Measurements from ENCODE around the gene SLC43A2. TPM values are rescaled to one million over a fixed set of nuclear protein-coding genes. Genes with fewer than 3 reads are reported as not detected.

Gene SLC43A2
- total RNA-seq, 1 experiment from 2014 or later, result 12.9 TPM

DNA sequence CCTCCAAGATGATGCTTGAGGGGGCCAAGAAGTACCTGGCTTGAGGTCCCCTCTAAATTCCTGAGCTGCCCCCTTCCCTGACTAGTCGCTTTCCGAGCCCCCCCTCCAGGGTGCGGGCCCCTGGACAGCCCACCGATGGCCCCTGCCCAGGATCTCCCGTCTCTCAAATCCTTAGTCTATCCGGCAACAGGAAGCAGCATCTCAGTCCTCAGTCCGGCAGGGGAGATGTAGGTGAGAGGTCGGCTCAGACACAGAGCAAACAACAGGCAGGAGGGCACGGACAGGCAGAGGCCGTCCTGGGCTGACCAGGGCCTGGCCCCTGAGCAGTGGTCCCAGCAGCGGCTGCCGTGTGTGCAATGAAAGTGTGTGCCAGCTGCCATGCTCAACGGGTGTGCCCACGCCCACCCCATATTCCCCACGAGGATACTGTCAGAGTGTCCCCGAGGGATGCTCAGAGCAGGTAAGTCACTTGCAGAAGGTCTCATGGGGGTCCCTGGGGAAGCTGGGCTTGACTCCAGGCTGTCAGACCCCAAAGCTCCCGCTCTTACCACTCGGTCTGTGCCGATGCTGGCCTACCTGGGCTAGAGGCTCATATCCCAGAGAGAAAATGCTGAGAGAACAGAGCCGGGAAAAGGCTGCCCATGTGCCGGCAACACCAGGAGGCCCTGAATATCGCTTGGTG is 7.2 kb downstream of the SLC43A2 start:
- Histone ChIP-seq H2AFZ (ENCODE audit: low read length) (no peak overlapping the region), H4K91ac (ENCODE audit: insufficient read length, low read depth, low read length) (no peak overlapping the region), H3K79me2 (ENCODE audit: insufficient read depth, low read length) (no peaks in the 10 kb centered on the region; the same call in 1 of the 2 replicates), H3K27me3 (ENCODE audit: insufficient read depth, low read length) (no peaks in the 10 kb centered on the region), H3K79me1 (ENCODE audit: insufficient read depth, low read depth, low read length, poor library complexity, severe bottlenecking) (no peaks in the 10 kb centered on the region), H2BK5ac (ENCODE audit: insufficient read length, low read length) (no peak overlapping the region), H2BK20ac (ENCODE audit: low read depth, low read length, poor library complexity, severe bottlenecking) (no peak overlapping the region), H3K4me1 (ENCODE audit: insufficient read depth, low read length) (no peaks in the 10 kb centered on the region; the same call in 1 of the 2 replicates), H4K20me1 (ENCODE audit: control insufficient read depth, insufficient read depth, insufficient read length) (no peaks in the 10 kb centered on the region), H3K18ac (ENCODE audit: insufficient read length, low read depth, low read length) (no peak overlapping the region), H3K9me3 (ENCODE audit: control insufficient read depth, low read depth, low read length) (no peaks in the 10 kb centered on the region), H3K4ac (ENCODE audit: low read depth, low read length) (no peak overlapping the region), H2AK5ac (ENCODE audit: insufficient read length, low read length) (no peak overlapping the region), H3K27ac (ENCODE audit: insufficient read length, low read depth, low read length) (no peak overlapping the region), H3K23ac (ENCODE audit: insufficient read length, low read depth, low read length) (no peak overlapping the region), H3K14ac (ENCODE audit: insufficient read depth, low read length) (no peak overlapping the region), H3T11ph (ENCODE audit: low read length) (no peak overlapping the region), H3K56ac (ENCODE audit: insufficient read length, low read depth, low read length) (no peak overlapping the region), H4K8ac (replicated peaks; ENCODE audit: insufficient read length, low read depth, low read length) (no peak overlapping the region), H4K5ac (ENCODE audit: insufficient read length, low read depth, low read length) (no peak overlapping the region), H3K23me2 (ENCODE audit: insufficient read length, low read depth, low read length, poor library complexity, severe bottlenecking) (no peaks in the 10 kb centered on the region), H2BK12ac (ENCODE audit: insufficient read length, low read depth, low read length) (no peak overlapping the region), H2BK120ac (ENCODE audit: low read depth, low read length, poor library complexity, severe bottlenecking) (no peak overlapping the region), H2BK15ac (ENCODE audit: low read depth, low read length) (no peak overlapping the region), H3K9ac (ENCODE audit: extremely low read depth, insufficient read length, low read length) (no peak overlapping the region), H3K4me2 (ENCODE audit: insufficient read depth, insufficient read length, low read length) (no peak overlapping the region)
- H3K36me3 Mint-ChIP-seq (ENCODE audit: insufficient read depth in 1 of 3, low read depth in 3 of 3), result peaks cover 0 to 5% (median 5%) of the 10 kb centered on the region in 3 experiments; a peak in 5 of 7 replicates
- peak overlapping the region in 2 of 3 experiments; percentile 66 to 93; a peak in 2 of 7 replicates for H3K27ac Mint-ChIP-seq
- no peaks in the 10 kb centered on the region for H3K9me3 Mint-ChIP-seq
- TF ChIP-seq, protein P1, sequence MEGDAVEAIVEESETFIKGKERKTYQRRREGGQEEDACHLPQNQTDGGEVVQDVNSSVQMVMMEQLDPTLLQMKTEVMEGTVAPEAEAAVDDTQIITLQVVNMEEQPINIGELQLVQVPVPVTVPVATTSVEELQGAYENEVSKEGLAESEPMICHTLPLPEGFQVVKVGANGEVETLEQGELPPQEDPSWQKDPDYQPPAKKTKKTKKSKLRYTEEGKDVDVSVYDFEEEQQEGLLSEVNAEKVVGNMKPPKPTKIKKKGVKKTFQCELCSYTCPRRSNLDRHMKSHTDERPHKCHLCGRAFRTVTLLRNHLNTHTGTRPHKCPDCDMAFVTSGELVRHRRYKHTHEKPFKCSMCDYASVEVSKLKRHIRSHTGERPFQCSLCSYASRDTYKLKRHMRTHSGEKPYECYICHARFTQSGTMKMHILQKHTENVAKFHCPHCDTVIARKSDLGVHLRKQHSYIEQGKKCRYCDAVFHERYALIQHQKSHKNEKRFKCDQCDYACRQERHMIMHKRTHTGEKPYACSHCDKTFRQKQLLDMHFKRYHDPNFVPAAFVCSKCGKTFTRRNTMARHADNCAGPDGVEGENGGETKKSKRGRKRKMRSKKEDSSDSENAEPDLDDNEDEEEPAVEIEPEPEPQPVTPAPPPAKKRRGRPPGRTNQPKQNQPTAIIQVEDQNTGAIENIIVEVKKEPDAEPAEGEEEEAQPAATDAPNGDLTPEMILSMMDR (conservative IDR thresholded peaks at IDR 0.05), result no peak
- H3K27me3 Mint-ChIP-seq (ENCODE audit: low read depth), result no peaks in the 10 kb centered on the region; the same call in 1 of the 2 replicates
- no peak overlapping the region for H3K4me3 Mint-ChIP-seq
- no CpG with 5 or more reads among the region's 22 CpGs for WGBS (ENCODE audit: extremely low coverage, insufficient read length, low lambda C conversion rate)
- no peak for DNase-seq
- peaks cover 17 to 18% of the 10 kb centered on the region in 2 experiments for H3K4me1 Mint-ChIP-seq

All from H9 (cell line).